Left forelimb (tissue), 1 donor: ENCODE measurements around the gene PFDN6.

Experiments used
- DNase-seq: peaks from one replicate; pipeline ENCODE4 v3.0.0-alpha.2; 2018; ENCODE audit warnings: low spot score

Gene PFDN6

GRCh38 chr6:33295621-33296369 lies 6.4 kb downstream of the PFDN6 start:
- DNase-seq = no peak

GRCh38 chr6:33296797-33297405 lies 7.5 kb downstream of the PFDN6 start:
- DNase-seq = no peak

- DNase-seq = no peak
These were observed 8.1 kb downstream of the PFDN6 start for GRCh38 chr6:33297406-33297955.

GRCh38 chr6:33297956-33298772 lies 8.8 kb downstream of the PFDN6 start:
- peak; percentile 86 for DNase-seq

- peak; percentile 88 for DNase-seq
These were observed 9.4 kb downstream of the PFDN6 start, which contains the start of gene RGL2 for GRCh38 chr6:33298773-33299236. Gene RGL2 (minus strand): TSS chr6:33298942. CDS start chr6:33298610, 332 bp downstream.

- peak; percentile 94 for DNase-seq
These were observed 10.0 kb downstream of the PFDN6 start for GRCh38 chr6:33299237-33299944.

GRCh38 chr6:33301877-33302276 lies 12.5 kb downstream of the PFDN6 start:
- DNase-seq = no peak

GRCh38 chr6:33304216-33304615 lies 14.8 kb downstream of the PFDN6 start:
- no peak for DNase-seq

GRCh38 chr6:33305052-33305451 lies 15.7 kb downstream of the PFDN6 start:
- DNase-seq = no peak

- DNase-seq = no peak
These were observed 17.0 kb downstream of the PFDN6 start for GRCh38 chr6:33306356-33306755.

GRCh38 chr6:33312361-33313104 lies 23.1 kb downstream of the PFDN6 start:
- DNase-seq = no peak

GRCh38 chr6:33313105-33313708 lies 23.8 kb downstream of the PFDN6 start:
- peak; percentile 76 for DNase-seq

- peak; percentile 84 for DNase-seq
These were observed 24.5 kb downstream of the PFDN6 start, which contains the start of gene TAPBP for GRCh38 chr6:33313709-33314514. Gene TAPBP (minus strand): TSS chr6:33314078. CDS start chr6:33314041, 37 bp downstream.

GRCh38 chr6:33314515-33314942 lies 25.1 kb downstream of the PFDN6 start:
- DNase-seq = peak; percentile 77

GRCh38 chr6:33314943-33315792 lies 25.8 kb downstream of the PFDN6 start:
- no peak for DNase-seq

GRCh38 chr6:33315793-33316602 lies 26.6 kb downstream of the PFDN6 start:
- DNase-seq = no peak

- no peak for DNase-seq
These were observed 27.4 kb downstream of the PFDN6 start for GRCh38 chr6:33316603-33317418.
